ENCODE data around the gene TCTN1.

DNA sequence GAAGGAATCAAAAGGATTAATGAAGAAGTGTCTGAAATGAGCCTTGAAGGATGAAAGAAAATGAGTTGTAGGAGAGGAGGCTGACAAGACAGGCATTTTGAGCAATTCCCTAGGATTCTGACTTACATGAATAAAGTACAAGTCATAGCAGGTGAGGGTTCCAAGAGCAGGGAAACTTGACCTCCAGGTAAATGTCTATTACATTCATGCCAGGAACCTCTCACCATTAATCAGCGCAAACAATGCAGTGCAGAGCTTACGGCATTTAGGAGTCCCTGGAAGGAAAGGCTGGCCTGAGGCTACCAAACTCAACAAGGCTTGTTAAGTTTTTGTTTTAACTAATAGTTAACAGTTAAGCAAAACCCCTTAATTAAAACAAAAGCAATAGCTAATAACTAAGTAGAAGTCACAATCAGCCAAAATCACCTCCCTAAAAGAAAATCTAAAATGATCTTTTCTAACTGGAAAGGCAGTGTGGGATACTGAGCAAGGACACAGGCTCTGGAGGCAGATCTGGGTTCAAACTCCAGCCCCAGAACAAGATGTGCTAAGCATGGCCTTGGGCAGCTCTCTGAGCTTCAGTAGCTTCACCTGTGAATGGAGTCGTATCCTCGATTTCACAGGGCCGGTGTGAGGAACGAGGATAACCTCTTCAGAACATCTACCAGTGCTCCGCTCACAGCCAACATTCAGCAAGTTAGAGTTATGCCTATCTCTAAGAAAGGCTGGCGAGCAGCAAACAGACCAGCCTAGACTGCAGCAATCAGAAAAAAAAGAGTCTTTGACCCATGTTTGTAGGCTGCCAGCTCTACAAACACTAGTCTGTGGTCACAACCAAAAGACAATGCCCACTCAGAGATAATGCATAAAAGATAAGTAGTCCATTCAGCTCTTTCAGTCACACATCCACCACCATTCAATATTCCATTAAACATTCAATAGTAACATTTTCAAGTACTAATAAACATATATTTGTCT, 47.7 kb upstream of the TCTN1 start:
- no peak for TF ChIP-seq CHD4 (IDR thresholded peaks at IDR 0.05; ENCODE audit: borderline replicate concordance, low read length)
- no peak for TF ChIP-seq ZNF766 (CRISPR knock-in tag; IDR thresholded peaks at IDR 0.05; ENCODE audit: borderline replicate concordance)
- TF ChIP-seq ZNF724P (CRISPR knock-in tag; IDR thresholded peaks at IDR 0.05; ENCODE audit: borderline replicate concordance): no peak
- TF ChIP-seq ZBTB33 (CRISPR knock-in tag; IDR thresholded peaks at IDR 0.05): no peak
- TF ChIP-seq, protein P1, sequence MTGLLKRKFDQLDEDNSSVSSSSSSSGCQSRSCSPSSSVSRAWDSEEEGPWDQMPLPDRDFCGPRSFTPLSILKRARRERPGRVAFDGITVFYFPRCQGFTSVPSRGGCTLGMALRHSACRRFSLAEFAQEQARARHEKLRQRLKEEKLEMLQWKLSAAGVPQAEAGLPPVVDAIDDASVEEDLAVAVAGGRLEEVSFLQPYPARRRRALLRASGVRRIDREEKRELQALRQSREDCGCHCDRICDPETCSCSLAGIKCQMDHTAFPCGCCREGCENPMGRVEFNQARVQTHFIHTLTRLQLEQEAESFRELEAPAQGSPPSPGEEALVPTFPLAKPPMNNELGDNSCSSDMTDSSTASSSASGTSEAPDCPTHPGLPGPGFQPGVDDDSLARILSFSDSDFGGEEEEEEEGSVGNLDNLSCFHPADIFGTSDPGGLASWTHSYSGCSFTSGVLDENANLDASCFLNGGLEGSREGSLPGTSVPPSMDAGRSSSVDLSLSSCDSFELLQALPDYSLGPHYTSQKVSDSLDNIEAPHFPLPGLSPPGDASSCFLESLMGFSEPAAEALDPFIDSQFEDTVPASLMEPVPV (CRISPR knock-in tag; IDR thresholded peaks at IDR 0.05): no peak
- no peak for TF ChIP-seq SRF (IDR thresholded peaks at IDR 0.05; ENCODE audit: low read depth, low read length)
- no peak for TF ChIP-seq NBN (conservative IDR thresholded peaks at IDR 0.05)
- TF ChIP-seq RFX5 (IDR thresholded peaks at IDR 0.05; ENCODE audit: low read depth, low read length): no peak
- TF ChIP-seq POLR2AphosphoS5 (IDR thresholded peaks at IDR 0.05; ENCODE audit: low read depth, low read length): no peak
- TF ChIP-seq, protein P2, sequence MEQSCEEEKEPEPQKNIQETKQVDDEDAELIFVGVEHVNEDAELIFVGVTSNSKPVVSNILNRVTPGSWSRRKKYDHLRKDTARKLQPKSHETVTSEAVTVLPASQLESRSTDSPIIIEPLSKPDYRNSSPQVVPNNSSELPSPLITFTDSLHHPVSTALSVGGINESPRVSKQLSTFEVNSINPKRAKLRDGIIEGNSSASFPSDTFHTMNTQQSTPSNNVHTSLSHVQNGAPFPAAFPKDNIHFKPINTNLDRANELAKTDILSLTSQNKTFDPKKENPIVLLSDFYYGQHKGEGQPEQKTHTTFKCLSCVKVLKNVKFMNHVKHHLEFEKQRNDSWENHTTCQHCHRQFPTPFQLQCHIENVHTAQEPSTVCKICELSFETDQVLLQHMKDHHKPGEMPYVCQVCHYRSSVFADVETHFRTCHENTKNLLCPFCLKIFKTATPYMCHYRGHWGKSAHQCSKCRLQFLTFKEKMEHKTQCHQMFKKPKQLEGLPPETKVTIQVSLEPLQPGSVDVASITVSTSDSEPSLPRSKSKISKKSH (CRISPR knock-in tag; IDR thresholded peaks at IDR 0.05; ENCODE audit: borderline replicate concordance): no peak
- TF ChIP-seq FIP1L1 (IDR thresholded peaks at IDR 0.05; ENCODE audit: borderline replicate concordance, insufficient read depth, low read depth, low read length): no peak
